ENCODE data around the gene RNASE11. TPM values are rescaled to one million over a fixed set of nuclear protein-coding genes. Genes with fewer than 3 reads are reported as not detected.

RNASE11 gene
- total and polyA plus RNA-seq, 3 donors from 2014 or later: 31.7 to 81.0 (median 52.0) TPM

DNA sequence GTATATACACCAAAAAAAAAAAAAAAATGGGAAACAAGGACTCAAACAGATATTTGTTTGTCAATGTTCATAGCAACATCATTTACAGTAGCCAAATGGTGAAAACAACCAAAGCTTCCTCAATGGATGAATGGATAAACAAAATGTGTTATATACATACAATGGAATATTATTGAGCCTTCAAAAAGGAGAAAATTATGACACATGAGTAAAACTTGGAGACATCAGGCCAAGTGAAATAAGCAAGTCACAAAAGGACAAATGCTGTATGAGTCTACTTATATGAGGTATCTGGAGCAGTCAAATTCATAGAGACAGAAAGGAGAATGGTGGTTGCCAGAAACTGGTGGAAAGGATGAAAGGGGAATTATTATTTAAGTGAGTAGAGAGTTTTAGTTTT lies 34.8 kb downstream of the RNASE11 start:
- intact Hi-C loops (cut with DNase I; ENCODE audit: low total_unique reads): no loop called here
- H3K27ac ChIP-seq: no peak overlapping the region
- no peaks in the 10 kb centered on the region for H3K27me3 ChIP-seq
- no peak overlapping the region for H3K4me3 ChIP-seq
- H3K4me1 ChIP-seq: no peaks in the 10 kb centered on the region
- no peaks in the 10 kb centered on the region for H3K9me3 ChIP-seq
- no peaks in the 10 kb centered on the region for H3K36me3 ChIP-seq (ENCODE audit: low read depth, missing control alignments)
- no peak for DNase-seq
- TF ChIP-seq, protein P1, sequence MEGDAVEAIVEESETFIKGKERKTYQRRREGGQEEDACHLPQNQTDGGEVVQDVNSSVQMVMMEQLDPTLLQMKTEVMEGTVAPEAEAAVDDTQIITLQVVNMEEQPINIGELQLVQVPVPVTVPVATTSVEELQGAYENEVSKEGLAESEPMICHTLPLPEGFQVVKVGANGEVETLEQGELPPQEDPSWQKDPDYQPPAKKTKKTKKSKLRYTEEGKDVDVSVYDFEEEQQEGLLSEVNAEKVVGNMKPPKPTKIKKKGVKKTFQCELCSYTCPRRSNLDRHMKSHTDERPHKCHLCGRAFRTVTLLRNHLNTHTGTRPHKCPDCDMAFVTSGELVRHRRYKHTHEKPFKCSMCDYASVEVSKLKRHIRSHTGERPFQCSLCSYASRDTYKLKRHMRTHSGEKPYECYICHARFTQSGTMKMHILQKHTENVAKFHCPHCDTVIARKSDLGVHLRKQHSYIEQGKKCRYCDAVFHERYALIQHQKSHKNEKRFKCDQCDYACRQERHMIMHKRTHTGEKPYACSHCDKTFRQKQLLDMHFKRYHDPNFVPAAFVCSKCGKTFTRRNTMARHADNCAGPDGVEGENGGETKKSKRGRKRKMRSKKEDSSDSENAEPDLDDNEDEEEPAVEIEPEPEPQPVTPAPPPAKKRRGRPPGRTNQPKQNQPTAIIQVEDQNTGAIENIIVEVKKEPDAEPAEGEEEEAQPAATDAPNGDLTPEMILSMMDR (IDR thresholded peaks at IDR 0.05): no peak
- no peak for TF ChIP-seq POLR2A (IDR thresholded peaks at IDR 0.05)

DNA sequence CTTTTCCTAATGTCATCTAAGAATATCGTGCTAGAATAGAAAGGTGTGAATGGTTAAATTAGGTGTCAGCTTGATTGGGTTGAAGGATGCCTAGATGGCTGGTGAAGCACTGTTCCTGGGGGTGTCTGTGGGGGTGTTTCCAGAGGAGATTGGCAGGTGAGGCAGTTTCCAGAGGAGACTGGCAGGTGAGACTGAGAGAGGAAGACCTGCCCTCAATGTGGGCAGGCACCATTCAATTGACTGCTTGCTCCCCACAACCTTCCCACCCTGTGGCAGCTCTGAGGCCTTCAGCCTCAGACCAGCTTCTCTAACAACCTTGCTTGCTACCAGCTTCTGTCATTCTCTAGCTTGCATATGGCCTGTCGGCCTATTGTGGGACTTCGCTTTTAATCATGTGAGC lies 36.2 kb downstream of the RNASE11 start:
- H3K4me1 ChIP-seq: no peaks in the 10 kb centered on the region
- H3K27ac ChIP-seq: no peak overlapping the region
- no peaks in the 10 kb centered on the region for H3K36me3 ChIP-seq (ENCODE audit: low read depth, missing control alignments)
- H3K4me3 ChIP-seq: no peak overlapping the region
- no peaks in the 10 kb centered on the region for H3K9me3 ChIP-seq
- TF ChIP-seq, protein P1 (IDR thresholded peaks at IDR 0.05): no peak
- TF ChIP-seq POLR2A (IDR thresholded peaks at IDR 0.05): no peak
- DNase-seq: no peak
- intact Hi-C loops (cut with DNase I; ENCODE audit: low total_unique reads): no loop called here
- H3K27me3 ChIP-seq: no peaks in the 10 kb centered on the region
- WGBS, 2 donors: 91 to 93% methylated on average over 3 of the region's 3 CpGs

DNA sequence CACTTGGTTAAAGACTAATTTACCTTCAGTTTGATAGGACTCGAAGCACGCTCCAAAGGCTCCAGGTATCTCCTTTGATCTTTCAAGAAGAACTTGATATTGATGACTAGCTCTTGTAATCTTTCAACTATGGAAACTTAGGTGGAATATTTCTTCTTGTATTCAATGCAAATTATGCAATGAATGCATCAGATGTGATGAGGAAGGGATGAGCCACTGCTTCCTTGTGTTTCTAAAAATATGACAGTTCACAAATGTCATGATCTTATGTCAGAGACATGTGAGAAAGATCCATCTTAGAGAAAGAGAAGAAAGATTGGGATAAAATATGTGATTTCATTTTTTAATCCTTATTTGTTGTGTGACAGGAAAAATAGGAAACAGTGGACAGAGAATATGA lies 36.9 kb downstream of the RNASE11 start:
- no peak for TF ChIP-seq POLR2A (IDR thresholded peaks at IDR 0.05)
- TF ChIP-seq, protein P1 (IDR thresholded peaks at IDR 0.05): no peak
- Histone ChIP-seq H3K4me1 (no peaks in the 10 kb centered on the region), H3K36me3 (ENCODE audit: low read depth, missing control alignments) (no peaks in the 10 kb centered on the region), H3K4me3 (no peak overlapping the region), H3K27me3 (no peaks in the 10 kb centered on the region), H3K9me3 (no peaks in the 10 kb centered on the region), H3K27ac (no peak overlapping the region)
- intact Hi-C loops (cut with DNase I; ENCODE audit: low total_unique reads): no loop called here
- 89 to 95% methylated on average over 2 of the region's 2 CpGs for WGBS, 2 donors
- no peak for DNase-seq

DNA sequence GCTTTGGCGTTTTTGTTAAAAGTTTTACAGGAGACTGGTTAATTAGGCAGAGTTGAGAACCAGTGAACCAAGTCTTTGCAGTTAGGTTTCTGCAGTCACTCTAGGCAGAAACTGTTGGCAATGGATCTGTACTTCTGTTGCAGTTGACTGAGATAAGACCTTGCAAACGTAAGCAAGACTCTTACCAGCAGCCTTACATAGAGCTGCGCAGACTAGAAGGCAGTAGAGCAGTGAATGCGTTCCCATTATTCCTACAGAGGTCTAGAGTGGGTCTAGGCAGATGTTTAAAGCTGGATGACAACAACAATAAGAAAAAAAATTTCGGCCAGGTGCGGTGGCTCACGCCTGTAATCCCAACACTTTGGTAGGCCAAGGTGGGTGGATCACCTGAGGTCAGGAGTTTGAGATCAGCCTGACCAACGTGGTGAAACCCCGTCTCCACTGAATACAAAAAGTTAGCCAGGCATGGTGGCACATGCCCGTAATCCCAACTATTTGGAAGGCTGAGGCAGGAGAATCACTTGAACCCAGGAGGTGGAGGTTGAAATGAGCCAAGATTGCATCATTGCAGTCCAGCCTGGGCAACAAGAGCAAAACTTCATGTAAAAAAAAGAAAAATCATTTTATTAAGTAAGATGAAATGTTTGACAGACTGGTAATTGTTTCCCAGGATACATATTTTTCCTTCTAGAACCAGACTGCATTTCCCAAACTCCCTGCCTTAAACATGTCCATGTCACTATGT lies 39.2 kb downstream of the RNASE11 start:
- no peaks in the 10 kb centered on the region for H3K9me3 ChIP-seq
- no peaks in the 10 kb centered on the region for H3K4me1 ChIP-seq
- no peaks in the 10 kb centered on the region for H3K27me3 ChIP-seq
- peak; percentile 16 for DNase-seq
- intact Hi-C loops (cut with DNase I; ENCODE audit: low total_unique reads): no loop called here
- TF ChIP-seq POLR2A (IDR thresholded peaks at IDR 0.05): no peak
- no peak overlapping the region for H3K4me3 ChIP-seq
- 83 to 88% methylated on average over 10 of the region's 10 CpGs for WGBS, 2 donors
- H3K27ac ChIP-seq: no peak overlapping the region
- H3K36me3 ChIP-seq (ENCODE audit: low read depth, missing control alignments): no peaks in the 10 kb centered on the region

DNA sequence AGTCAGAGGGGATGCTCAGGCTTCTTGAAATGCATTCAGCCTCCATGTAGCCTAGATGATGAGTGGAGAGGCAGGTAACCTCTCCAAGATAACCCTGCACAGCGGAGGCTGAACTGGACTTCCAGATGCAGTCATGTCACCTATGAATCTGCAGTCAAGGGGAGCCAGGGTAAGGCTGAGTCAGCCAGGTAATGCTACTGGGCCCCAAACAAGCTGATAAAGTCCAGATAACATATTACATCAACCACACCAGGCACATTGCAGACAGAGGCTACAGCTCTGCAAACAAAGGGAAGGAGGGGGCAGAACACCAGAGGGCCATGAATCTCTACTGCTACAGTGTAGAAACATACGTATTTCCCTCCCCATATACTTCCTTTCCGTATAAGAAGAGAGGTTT lies 40.9 kb downstream of the RNASE11 start:
- WGBS, 2 donors: 55 to 67% methylated on average over 3 of the region's 3 CpGs
- TF ChIP-seq POLR2A (IDR thresholded peaks at IDR 0.05): no peak
- TF ChIP-seq, protein P1 (IDR thresholded peaks at IDR 0.05): no peak
- no peak overlapping the region for H3K4me3 ChIP-seq
- intact Hi-C loops (cut with DNase I; ENCODE audit: low total_unique reads): no loop called here
- H3K36me3 ChIP-seq (ENCODE audit: low read depth, missing control alignments): no peaks in the 10 kb centered on the region
- no peaks in the 10 kb centered on the region for H3K4me1 ChIP-seq
- no peaks in the 10 kb centered on the region for H3K27me3 ChIP-seq
- H3K9me3 ChIP-seq: no peaks in the 10 kb centered on the region
- no peak overlapping the region for H3K27ac ChIP-seq
- no peak for DNase-seq
